ENCODE measurements around the gene DLG2. TPM values are rescaled to one million over a fixed set of nuclear protein-coding genes. Genes with fewer than 3 reads are reported as not detected.

The DLG2 gene
- total and polyA plus RNA-seq, 9 of the 15 experiments (the other 6 are each of a cell fraction or from before 2014, with no cell fraction given), result 0.52 to 1.6 (median 0.95) TPM

GRCh38 chr11:85664615-85665481, 37.7 kb upstream of the DLG2 start, which contains the start of gene CREBZF (continued):
- TF ChIP-seq ZNF639 (CRISPR knock-in tag; conservative IDR thresholded peaks at IDR 0.05 in 1 of 2, IDR thresholded peaks at IDR 0.05 in 1 of 2) (peak in 1 of 2 experiments; percentile 78; a peak in 1 of 4 replicates), PATZ1 (CRISPR knock-in tag; IDR thresholded peaks at IDR 0.05; ENCODE audit: borderline replicate concordance) (no peak; the same call in 1 of the 2 replicates), YY1 (IDR thresholded peaks at IDR 0.05; ENCODE audit: borderline replicate concordance in 1 of 3, control insufficient read depth in 1 of 3, extremely low read depth in 1 of 3, insufficient read depth in 3 of 3, insufficient read length in 1 of 3, insufficient replicate concordance in 2 of 3, low read depth in 1 of 3, low read length in 2 of 3) (peak in 1 of 3 experiments; percentile 25), C11orf30 (IDR thresholded peaks at IDR 0.05; ENCODE audit: low read depth) (peak; percentile 99), ARHGAP35 (IDR thresholded peaks at IDR 0.05; ENCODE audit: partially characterized antibody) (peak; percentile 82), NR2C1 (IDR thresholded peaks at IDR 0.05) (peak; percentile 73; the same call in 1 of the 2 replicates), NR2C1 (tag; IDR thresholded peaks at IDR 0.05) (peak; percentile 86), ZNF644 (tag; IDR thresholded peaks at IDR 0.05; ENCODE audit: low read depth) (no peak), MGA (IDR thresholded peaks at IDR 0.05) (peak; percentile 73), KLF1 (tag; IDR thresholded peaks at IDR 0.05) (peak; percentile 71; the same call in 1 of the 2 replicates)

Measured in K562 (cell line).